PC-3 (cell line): ENCODE data around the gene TOMM7.
"Not testable (repeated sequence)": the region's sequence is repeated elsewhere in the genome, so short reads cannot be mapped to it uniquely, and the experiment has no call there.

Experiments
- EZH2 ChIP-seq: fragments of 300-600 bp; sonication (generic); IDR thresholded peaks from one replicate; pipeline ENCODE4 v1.6.1; 2017; ENCODE audit warnings: antibody characterized with exemption, mild to moderate bottlenecking, low read length; ENCODE audit not compliant: unreplicated experiment
- TF ChIP-seq, protein P1 (sequence below): fragments of 300-600 bp; sonication (generic); conservative IDR thresholded peaks from 2 replicates; pipeline ENCODE4 v1.5.1; 2017; ENCODE audit warnings: antibody characterized with exemption, low read depth, mild to moderate bottlenecking, low read length

DNA sequence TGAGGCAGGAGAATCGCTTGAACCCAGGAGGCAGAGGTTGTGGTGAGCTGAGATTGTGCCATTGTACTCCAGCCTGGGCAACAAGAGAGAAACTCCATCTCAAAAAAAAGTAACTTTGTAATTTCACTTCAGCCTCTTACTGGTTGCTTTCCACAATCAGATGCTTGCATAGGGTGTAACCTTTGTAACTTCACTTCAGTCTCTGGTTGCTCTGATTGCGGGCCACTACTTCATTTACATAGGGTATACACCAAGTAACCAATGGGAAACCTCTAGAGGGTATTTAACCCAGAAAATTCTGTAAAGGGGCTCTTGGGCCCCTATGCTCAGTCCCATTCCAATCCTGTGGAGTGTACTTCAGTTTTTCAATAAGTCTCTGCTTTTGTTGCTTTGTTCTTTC, 13.9 kb upstream of the TOMM7 start:
- TF ChIP-seq, protein P1, sequence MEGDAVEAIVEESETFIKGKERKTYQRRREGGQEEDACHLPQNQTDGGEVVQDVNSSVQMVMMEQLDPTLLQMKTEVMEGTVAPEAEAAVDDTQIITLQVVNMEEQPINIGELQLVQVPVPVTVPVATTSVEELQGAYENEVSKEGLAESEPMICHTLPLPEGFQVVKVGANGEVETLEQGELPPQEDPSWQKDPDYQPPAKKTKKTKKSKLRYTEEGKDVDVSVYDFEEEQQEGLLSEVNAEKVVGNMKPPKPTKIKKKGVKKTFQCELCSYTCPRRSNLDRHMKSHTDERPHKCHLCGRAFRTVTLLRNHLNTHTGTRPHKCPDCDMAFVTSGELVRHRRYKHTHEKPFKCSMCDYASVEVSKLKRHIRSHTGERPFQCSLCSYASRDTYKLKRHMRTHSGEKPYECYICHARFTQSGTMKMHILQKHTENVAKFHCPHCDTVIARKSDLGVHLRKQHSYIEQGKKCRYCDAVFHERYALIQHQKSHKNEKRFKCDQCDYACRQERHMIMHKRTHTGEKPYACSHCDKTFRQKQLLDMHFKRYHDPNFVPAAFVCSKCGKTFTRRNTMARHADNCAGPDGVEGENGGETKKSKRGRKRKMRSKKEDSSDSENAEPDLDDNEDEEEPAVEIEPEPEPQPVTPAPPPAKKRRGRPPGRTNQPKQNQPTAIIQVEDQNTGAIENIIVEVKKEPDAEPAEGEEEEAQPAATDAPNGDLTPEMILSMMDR = not testable (repeated sequence)
- TF ChIP-seq EZH2 = not testable (repeated sequence)
